Measurements from ENCODE around the gene C10orf71.

DNA sequence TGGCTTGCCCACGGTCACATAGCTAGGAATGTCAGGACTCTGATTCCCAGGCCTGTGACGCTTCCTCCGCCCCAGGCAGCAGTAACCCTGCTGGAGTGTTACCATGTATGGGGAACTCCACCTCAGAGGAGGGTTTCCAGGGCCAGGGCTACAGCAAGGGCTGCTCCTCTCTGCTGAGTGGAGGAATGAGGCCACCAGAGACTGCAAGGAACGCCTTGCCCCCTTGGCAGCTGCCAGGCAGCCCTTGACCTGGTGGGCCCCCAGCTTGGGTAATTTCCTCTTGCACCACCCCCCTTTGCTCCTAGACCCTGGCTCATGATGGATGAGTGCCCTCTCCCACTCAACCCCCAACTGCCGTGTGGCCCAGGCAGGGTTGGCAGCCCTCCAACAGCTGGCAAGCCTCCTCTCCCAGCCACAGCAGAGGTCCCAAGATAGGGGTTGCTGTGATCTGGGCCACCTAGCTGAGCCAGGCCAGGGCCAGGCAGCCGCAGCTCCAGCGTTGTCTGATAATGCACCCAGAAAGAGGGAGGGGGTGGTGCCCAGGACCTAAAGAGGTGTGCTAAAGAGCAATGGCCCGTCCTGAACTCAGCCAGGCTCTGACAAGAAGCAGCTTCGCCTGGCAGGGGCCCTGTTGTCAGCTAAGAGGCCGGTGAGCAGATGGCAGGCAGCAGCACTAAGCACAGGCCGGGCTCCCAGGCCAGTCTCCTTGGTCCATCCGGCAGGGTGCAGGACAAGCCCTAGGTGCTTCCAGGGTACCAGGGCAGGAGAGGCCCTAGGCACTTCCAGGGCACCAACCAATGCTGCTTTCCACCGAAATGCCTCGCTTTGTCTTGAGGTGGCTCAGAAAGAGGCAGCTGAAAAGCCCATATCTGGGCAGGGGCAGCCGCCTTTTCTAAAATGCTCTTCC, 61.6 kb downstream of the C10orf71 start:
- TF ChIP-seq, protein P1, sequence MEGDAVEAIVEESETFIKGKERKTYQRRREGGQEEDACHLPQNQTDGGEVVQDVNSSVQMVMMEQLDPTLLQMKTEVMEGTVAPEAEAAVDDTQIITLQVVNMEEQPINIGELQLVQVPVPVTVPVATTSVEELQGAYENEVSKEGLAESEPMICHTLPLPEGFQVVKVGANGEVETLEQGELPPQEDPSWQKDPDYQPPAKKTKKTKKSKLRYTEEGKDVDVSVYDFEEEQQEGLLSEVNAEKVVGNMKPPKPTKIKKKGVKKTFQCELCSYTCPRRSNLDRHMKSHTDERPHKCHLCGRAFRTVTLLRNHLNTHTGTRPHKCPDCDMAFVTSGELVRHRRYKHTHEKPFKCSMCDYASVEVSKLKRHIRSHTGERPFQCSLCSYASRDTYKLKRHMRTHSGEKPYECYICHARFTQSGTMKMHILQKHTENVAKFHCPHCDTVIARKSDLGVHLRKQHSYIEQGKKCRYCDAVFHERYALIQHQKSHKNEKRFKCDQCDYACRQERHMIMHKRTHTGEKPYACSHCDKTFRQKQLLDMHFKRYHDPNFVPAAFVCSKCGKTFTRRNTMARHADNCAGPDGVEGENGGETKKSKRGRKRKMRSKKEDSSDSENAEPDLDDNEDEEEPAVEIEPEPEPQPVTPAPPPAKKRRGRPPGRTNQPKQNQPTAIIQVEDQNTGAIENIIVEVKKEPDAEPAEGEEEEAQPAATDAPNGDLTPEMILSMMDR (IDR thresholded peaks at IDR 0.05): no peak
- TF ChIP-seq POLR2A (IDR thresholded peaks at IDR 0.05): no peak

Data from body of pancreas (tissue), 4 donors.